ENCODE results near the gene USP5. TPM values are rescaled to one million over a fixed set of nuclear protein-coding genes. Genes with fewer than 3 reads are reported as not detected.
A peak's percentile ranks its signal among the peaks of the same experiment; 100 is the strongest.

The USP5 gene
- polyA plus RNA-seq, 1 of the 3 experiments (the other 2 are of a cell fraction), result 97.2 TPM

GRCh38 chr12:6826125-6826733 is 25.7 kb upstream of the USP5 start:
- DNase-seq, result no peak
- H4K20me1 ChIP-seq (ENCODE audit: insufficient read depth), result 0 out of 2 replicates have a peak, but pooled peaks cover 3% of the 10 kb centered on the region
- TF ChIP-seq, protein P1, sequence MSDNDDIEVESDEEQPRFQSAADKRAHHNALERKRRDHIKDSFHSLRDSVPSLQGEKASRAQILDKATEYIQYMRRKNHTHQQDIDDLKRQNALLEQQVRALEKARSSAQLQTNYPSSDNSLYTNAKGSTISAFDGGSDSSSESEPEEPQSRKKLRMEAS (IDR thresholded peaks at IDR 0.05; ENCODE audit: low read depth), result no peak
- no peak for TF ChIP-seq SIN3A (IDR thresholded peaks at IDR 0.05; ENCODE audit: borderline replicate concordance, low read depth, low read length)
- TF ChIP-seq NRF1 (IDR thresholded peaks at IDR 0.05; ENCODE audit: low read depth, low read length), result no peak
- no peak for TF ChIP-seq FOXM1 (IDR thresholded peaks at IDR 0.05; ENCODE audit: low read depth)
- TF ChIP-seq TAF1 (IDR thresholded peaks at IDR 0.05; ENCODE audit: borderline replicate concordance, low read depth, low read length), result no peak
- TF ChIP-seq RAD21 (IDR thresholded peaks at IDR 0.05; ENCODE audit: low read length), result no peak
- no peak for TF ChIP-seq TEAD4 (IDR thresholded peaks at IDR 0.05; ENCODE audit: borderline replicate concordance, insufficient read depth)
- no peak for TF ChIP-seq ZBTB33 (IDR thresholded peaks at IDR 0.05; ENCODE audit: borderline replicate concordance, low read depth)
- TF ChIP-seq FOSL2 (IDR thresholded peaks at IDR 0.05; ENCODE audit: borderline replicate concordance, low read depth), result no peak
- TF ChIP-seq GABPA (IDR thresholded peaks at IDR 0.05; ENCODE audit: low read depth), result no peak
- TF ChIP-seq EP300 (IDR thresholded peaks at IDR 0.05; ENCODE audit: borderline replicate concordance in 1 of 2, low read depth in 1 of 2, low read length in 1 of 2), result no peak
- TF ChIP-seq MEF2A (IDR thresholded peaks at IDR 0.05; ENCODE audit: borderline replicate concordance, low read depth), result no peak
- no peaks in the 10 kb centered on the region for H3K9me2 ChIP-seq
- WGBS (ENCODE audit: low lambda C conversion rate), result 92% methylated on average over 17 of the region's 17 CpGs
- H3K9ac ChIP-seq, result no peak overlapping the region
- peak overlapping the region in 1 of 2 experiments; percentile 31; a peak in 1 of 4 replicates for H3K27ac ChIP-seq (ENCODE audit: low read depth in 2 of 2, low read length in 1 of 2)
- peaks cover 3 to 11% of the 10 kb centered on the region in 2 experiments for H3K36me3 ChIP-seq (replicated peaks in 1 of 2; ENCODE audit: control insufficient read depth in 1 of 2, insufficient read depth in 2 of 2, low read length in 1 of 2)
- CTCF ChIA-PET, result interaction anchor here (0.9 to 14.1 kb wide), 26 partner anchors 9 to 223 kb away, joined by 3 to 246 read pairs (median 10); partner anchors contain the start of genes CDCA3, GNB3, LAG3 and MLF2
- no peaks in the 10 kb centered on the region for H3K9me3 ChIP-seq
- no peak overlapping the region for H3K4me2 ChIP-seq
- H2AFZ ChIP-seq (ENCODE audit: low read depth), result no peak overlapping the region
- H3K4me1 ChIP-seq (ENCODE audit: control insufficient read depth in 1 of 2, insufficient read depth in 2 of 2, low read depth in 1 of 2, low read length in 1 of 2), result peaks cover 17 to 54% of the 10 kb centered on the region in 2 experiments; a peak in 3 of 4 replicates
- peaks cover 8% of the 10 kb centered on the region for H3F3A ChIP-seq (replicated peaks; ENCODE audit: insufficient read depth)
- no peak overlapping the region for H3K4me3 ChIP-seq (ENCODE audit: low read depth in 2 of 2, low read length in 1 of 2)
- POLR2A ChIA-PET, result interaction anchor here (1.5 to 7.0 kb wide), 3 partner anchors 25 to 73 kb away, joined by 4 to 46 read pairs (median 4); partner anchors contain the start of genes CDCA3, MLF2, SPSB2 and USP5
- H3K27me3 ChIP-seq (ENCODE audit: insufficient read depth), result no peaks in the 10 kb centered on the region
- peaks cover 31% of the 10 kb centered on the region for H3K79me2 ChIP-seq (ENCODE audit: insufficient read depth)

- CTCF ChIA-PET, result interaction anchor here (0.9 to 14.1 kb wide), 16 partner anchors 8 to 224 kb away, joined by 3 to 246 read pairs (median 14); partner anchors contain the start of genes CDCA3, GNB3, MLF2 and PTMS
- Histone ChIP-seq H3K9me2 (no peaks in the 10 kb centered on the region), H3K4me2 (peak overlapping the region; percentile 40), H4K20me1 (ENCODE audit: insufficient read depth) (0 out of 2 replicates have a peak, but pooled peaks cover 3% of the 10 kb centered on the region), H3K4me1 (ENCODE audit: control insufficient read depth in 1 of 2, insufficient read depth in 2 of 2, low read depth in 1 of 2, low read length in 1 of 2) (peaks cover 17 to 54% of the 10 kb centered on the region in 2 experiments; a peak in 3 of 4 replicates), H3K27me3 (ENCODE audit: insufficient read depth) (no peaks in the 10 kb centered on the region), H3K27ac (ENCODE audit: low read depth in 2 of 2, low read length in 1 of 2) (peak overlapping the region; percentile 26 to 93), H3K9me3 (no peaks in the 10 kb centered on the region), H2AFZ (ENCODE audit: low read depth) (no peak overlapping the region), H3K79me2 (ENCODE audit: insufficient read depth) (peaks cover 31% of the 10 kb centered on the region), H3F3A (replicated peaks; ENCODE audit: insufficient read depth) (peaks cover 8% of the 10 kb centered on the region), H3K4me3 (ENCODE audit: low read depth in 2 of 2, low read length in 1 of 2) (no peak overlapping the region), H3K36me3 (replicated peaks in 1 of 2; ENCODE audit: control insufficient read depth in 1 of 2, insufficient read depth in 2 of 2, low read length in 1 of 2) (peaks cover 6 to 16% of the 10 kb centered on the region in 2 experiments), H3K9ac (no peak overlapping the region)
- WGBS (ENCODE audit: low lambda C conversion rate), result 87% methylated on average over 12 of the region's 22 CpGs
- DNase-seq, result no peak
- POLR2A ChIA-PET, result interaction anchor here (1.0 to 7.0 kb wide), 5 partner anchors 10 to 100 kb away, joined by 3 to 46 read pairs (median 3); partner anchors contain the start of genes MLF2 and SPSB2
- TF ChIP-seq GATA2 (CRISPR knock-in tag; IDR thresholded peaks at IDR 0.05), result no peak
- no peak for TF ChIP-seq NRF1 (IDR thresholded peaks at IDR 0.05; ENCODE audit: low read depth, low read length)
- no peak for TF ChIP-seq TCF12 (IDR thresholded peaks at IDR 0.05)
- no peak for TF ChIP-seq CHD2 (IDR thresholded peaks at IDR 0.05; ENCODE audit: low read length, partially characterized antibody)
- no peak for TF ChIP-seq RXRA (IDR thresholded peaks at IDR 0.05; ENCODE audit: borderline replicate concordance, low read depth)
- TF ChIP-seq EP300 (IDR thresholded peaks at IDR 0.05; ENCODE audit: borderline replicate concordance in 1 of 2, low read depth in 1 of 2, low read length in 1 of 2), result no peak
- no peak for TF ChIP-seq MXI1 (IDR thresholded peaks at IDR 0.05; ENCODE audit: low read depth, low read length)
- no peak for TF ChIP-seq YY1 (IDR thresholded peaks at IDR 0.05; ENCODE audit: low read depth)
- TF ChIP-seq ZBTB33 (IDR thresholded peaks at IDR 0.05; ENCODE audit: borderline replicate concordance, low read depth), result no peak
- TF ChIP-seq, protein P2, sequence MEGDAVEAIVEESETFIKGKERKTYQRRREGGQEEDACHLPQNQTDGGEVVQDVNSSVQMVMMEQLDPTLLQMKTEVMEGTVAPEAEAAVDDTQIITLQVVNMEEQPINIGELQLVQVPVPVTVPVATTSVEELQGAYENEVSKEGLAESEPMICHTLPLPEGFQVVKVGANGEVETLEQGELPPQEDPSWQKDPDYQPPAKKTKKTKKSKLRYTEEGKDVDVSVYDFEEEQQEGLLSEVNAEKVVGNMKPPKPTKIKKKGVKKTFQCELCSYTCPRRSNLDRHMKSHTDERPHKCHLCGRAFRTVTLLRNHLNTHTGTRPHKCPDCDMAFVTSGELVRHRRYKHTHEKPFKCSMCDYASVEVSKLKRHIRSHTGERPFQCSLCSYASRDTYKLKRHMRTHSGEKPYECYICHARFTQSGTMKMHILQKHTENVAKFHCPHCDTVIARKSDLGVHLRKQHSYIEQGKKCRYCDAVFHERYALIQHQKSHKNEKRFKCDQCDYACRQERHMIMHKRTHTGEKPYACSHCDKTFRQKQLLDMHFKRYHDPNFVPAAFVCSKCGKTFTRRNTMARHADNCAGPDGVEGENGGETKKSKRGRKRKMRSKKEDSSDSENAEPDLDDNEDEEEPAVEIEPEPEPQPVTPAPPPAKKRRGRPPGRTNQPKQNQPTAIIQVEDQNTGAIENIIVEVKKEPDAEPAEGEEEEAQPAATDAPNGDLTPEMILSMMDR (IDR thresholded peaks at IDR 0.05), result no peak
These were observed 25.1 kb upstream of the USP5 start for GRCh38 chr12:6826734-6827436.
